VCaP (cell line): ENCODE results near the gene TMEM132E.
A peak's percentile ranks its signal among the peaks of the same experiment; 100 is the strongest.

ENCODE experiments used
- H3K27ac ChIP-seq: fragments of 450-650 bp; 2 replicates; pipeline ENCODE4 v1.5.1; 2017
- CTCF ChIP-seq: fragments of 450-650 bp; conservative IDR thresholded peaks from 2 replicates; pipeline ENCODE4 v1.5.1; 2017; ENCODE audit warnings: mild to moderate bottlenecking, moderate library complexity

The TMEM132E gene

DNA sequence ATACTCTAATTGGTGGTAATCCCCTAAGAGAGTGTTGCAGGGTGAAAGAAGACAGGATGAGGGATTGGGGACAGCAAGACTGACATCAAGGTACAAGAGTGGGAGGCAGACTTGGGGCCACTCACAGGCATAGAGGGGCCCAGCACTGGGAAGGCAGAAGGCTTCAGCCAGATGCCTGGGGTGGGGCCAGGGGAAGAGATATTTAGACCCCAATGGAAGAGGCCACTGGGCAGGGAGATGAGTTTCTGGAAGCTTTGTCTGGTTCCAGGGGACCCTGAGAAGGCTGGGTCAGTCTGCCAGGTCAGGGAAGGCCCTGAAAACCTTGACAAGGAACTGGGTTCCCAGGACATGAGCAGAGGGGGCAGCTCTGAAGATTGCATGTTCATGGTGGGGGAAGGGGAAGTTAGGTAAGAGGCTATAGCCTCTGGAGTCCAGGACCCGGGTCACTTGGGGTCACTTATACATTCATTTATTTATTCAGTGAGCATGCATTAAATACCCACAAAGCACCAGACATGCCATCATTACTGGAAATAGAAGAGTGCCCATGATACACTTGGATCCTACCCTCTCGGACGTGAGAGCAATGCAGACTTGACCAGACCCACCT lies 92.9 kb downstream of the TMEM132E start:
- H3K27ac ChIP-seq, result peak overlapping the region; percentile 99; the same call in 1 of the 2 replicates
- TF ChIP-seq CTCF, result no peak

- H3K27ac ChIP-seq, result peak overlapping the region; percentile 99
- TF ChIP-seq CTCF, result no peak
These were observed 94.1 kb downstream of the TMEM132E start for GRCh38 chr17:34673516-34673915.

DNA sequence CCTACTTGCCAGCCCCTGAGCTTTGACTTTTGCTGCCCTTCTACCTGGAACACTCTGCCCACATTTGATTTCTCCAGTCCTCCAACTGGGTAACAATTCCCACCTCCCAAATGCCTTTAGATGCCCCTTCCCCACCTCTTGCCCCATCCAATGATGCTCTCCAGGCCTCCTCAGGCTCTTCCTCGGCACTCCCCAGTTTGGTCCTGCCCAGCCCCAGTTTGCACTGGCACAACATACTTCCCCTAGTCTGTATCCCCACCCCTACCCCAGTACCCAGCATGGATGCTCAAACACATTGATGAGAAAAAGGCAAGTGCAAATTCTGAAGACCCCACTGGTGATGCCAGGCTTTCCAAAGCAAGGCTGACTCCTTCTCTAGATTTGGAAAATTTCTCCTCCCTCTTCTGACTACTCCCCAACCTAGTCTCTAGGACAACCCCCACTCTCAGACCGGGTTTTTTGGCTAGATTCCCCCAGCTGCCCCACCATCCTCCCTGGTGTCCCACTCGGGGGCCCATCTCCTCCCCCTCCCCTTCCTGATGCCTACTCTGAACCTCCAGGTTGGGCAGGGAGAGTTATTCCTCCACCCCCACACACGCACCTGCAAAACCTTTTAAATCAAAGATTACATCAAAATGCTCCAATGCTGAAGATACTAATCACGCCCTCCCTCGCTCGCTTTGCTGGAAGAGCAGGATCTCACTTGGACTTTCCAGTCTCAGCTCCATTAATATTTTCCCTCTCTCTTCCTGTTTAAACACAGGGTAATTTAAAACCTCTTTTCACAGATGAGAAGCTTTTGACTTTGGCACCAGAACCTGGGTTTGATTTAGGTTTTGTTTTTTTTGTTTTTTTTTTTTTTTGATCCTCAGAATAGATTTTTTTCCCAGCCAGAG lies 94.9 kb downstream of the TMEM132E start:
- no peak for TF ChIP-seq CTCF
- H3K27ac ChIP-seq, result peak overlapping the region; percentile 99

GRCh38 chr17:34675143-34675542 lies 95.8 kb downstream of the TMEM132E start:
- no peak for TF ChIP-seq CTCF
- H3K27ac ChIP-seq, result peak overlapping the region; percentile 99

DNA sequence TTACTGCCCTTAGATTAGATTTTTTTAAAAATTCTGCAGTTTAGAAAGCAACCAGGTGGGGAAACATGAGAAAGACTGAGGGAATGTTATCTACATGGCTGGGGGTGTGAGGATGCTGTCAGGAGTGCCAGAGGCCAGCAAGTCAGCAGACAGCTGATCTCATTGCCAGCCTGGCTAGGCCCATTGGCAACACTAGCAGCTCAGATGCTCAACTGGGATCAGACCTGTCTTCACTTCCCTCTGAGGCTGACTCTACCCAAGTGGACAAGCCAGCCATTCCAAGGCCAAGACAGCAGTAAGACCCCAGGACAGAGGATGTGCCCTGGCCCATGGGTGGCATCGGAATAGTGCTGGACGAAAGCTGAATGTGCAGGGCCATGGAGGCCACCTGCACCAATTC lies 96.2 kb downstream of the TMEM132E start:
- H3K27ac ChIP-seq, result peak overlapping the region; percentile 99

GRCh38 chr17:34680151-34680550 lies 100.8 kb downstream of the TMEM132E start:
- H3K27ac ChIP-seq, result no peak overlapping the region
- TF ChIP-seq CTCF, result no peak

More for the DNA sequence above, 96.2 kb downstream of the TMEM132E start:
- no peak for TF ChIP-seq CTCF

GRCh38 chr17:34682305-34682704 lies 102.9 kb downstream of the TMEM132E start:
- no peak for TF ChIP-seq CTCF
- no peak overlapping the region for H3K27ac ChIP-seq
